Thyroid gland (tissue), 4 donors: Measurements from ENCODE around the gene CAMSAP2. TPM values are rescaled to one million over a fixed set of nuclear protein-coding genes. Genes with fewer than 3 reads are reported as not detected.

Experiments
- DNase-seq, 2 donors: peaks; one replicate each; pipeline ENCODE4 v3.0.0-alpha.2; 2019
- H3K27ac ChIP-seq, 3 donors: fragments of 200-600 bp; sonication (generic); 1 replicate in 2 of 3; 2 replicates in 1 of 3; pipeline ENCODE4 v1.5.1; 2016 to 2019; ENCODE audit warnings: mild to moderate bottlenecking in 1 of 3, moderate library complexity in 1 of 3
- H3K27me3 ChIP-seq: fragments of 200-600 bp; sonication (generic); one replicate; pipeline ENCODE4 v1.5.1; 2019
- H3K36me3 ChIP-seq, 2 donors: fragments of 200-600 bp; sonication (generic); one replicate each; pipeline ENCODE4 v1.5.1; 2016 to 2019
- H3K4me1 ChIP-seq, 2 donors: fragments of 200-600 bp; sonication (generic); one replicate each; pipeline ENCODE4 v1.5.1; 2017 to 2019
- H3K4me3 ChIP-seq, 3 donors: fragments of 200-600 bp; sonication (generic); replicated peaks in 1 of 3; 1 replicate in 2 of 3; 2 replicates in 1 of 3; pipeline ENCODE4 v1.5.1; 2016; ENCODE audit warnings: mild to moderate bottlenecking in 1 of 3
- H3K9me3 ChIP-seq: fragments of 200-600 bp; sonication (generic); one replicate; pipeline ENCODE4 v1.5.1; 2017
- POLR2A ChIP-seq, 2 donors: fragments of 450-650 bp; IDR thresholded peaks; one replicate each; pipeline ENCODE4 v1.6.1; 2017; ENCODE audit warnings: antibody characterized with exemption in 2 of 2, mild to moderate bottlenecking in 2 of 2, moderate library complexity in 1 of 2
- WGBS, 2 donors: methylation state at CpG; one replicate each; pipeline ENCODE4 v1.1.5; 2017; 5-methylcytosine and 5-hydroxymethylcytosine counted together
- intact Hi-C: fragments of 100-400 bp; cut with DNase I; formaldehyde crosslinking; loops from one replicate; pipeline ENCODE4 v1.15.1; 2023
- total RNA-seq, 4 donors: library from RNA; depleted of rRNA; stranded (reverse); fragments of >200 nt; gene quantifications; one replicate each; pipeline ENCODE4 v1.2.3, GENCODE V29; 2016
- TF ChIP-seq, protein P1 (sequence below), 6 experiments: fragments of 200-600 bp in 3 of 6; fragments of 450-650 bp in 3 of 6; sonication (generic) in 3 of 6; IDR thresholded peaks; one replicate each; pipeline ENCODE4 v1.5.1; 2016 to 2019; ENCODE audit warnings: antibody characterized with exemption in 6 of 6, mild to moderate bottlenecking in 2 of 6, inconsistent platforms in 1 of 6, moderate library complexity in 1 of 6

CAMSAP2 gene
- total RNA-seq, 4 donors from 2014 or later: 36.3 to 53.5 (median 41.8) TPM

DNA sequence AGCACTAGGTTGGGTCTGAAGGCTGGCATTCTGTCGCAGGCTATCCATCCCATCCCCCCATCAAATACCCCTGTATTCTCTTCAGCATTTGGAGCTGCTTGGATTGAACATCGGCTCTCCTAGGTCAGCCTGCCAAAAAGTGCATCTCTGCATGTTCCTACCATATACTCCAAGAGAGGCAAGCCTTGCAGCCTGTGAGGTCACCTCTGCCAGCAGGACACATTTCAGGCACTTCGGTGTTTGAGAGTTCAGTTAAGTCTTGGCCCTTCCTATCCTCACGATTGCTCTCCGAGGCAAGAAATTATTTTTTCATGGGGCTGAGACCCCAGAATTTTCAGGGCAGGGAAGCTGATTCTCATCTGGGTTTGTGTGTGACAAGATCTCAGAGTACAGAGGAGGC is 136.7 kb downstream of the CAMSAP2 start:
- Histone ChIP-seq H3K36me3 (no peaks in the 10 kb centered on the region), H3K27me3 (peaks cover 17% of the 10 kb centered on the region), H3K4me1 (peaks cover 0 to 13% of the 10 kb centered on the region in 2 donors), H3K27ac (no peak overlapping the region), H3K9me3 (no peaks in the 10 kb centered on the region), H3K4me3 (no peak overlapping the region)
- no peak for TF ChIP-seq POLR2A (IDR thresholded peaks at IDR 0.05)
- TF ChIP-seq, protein P1, sequence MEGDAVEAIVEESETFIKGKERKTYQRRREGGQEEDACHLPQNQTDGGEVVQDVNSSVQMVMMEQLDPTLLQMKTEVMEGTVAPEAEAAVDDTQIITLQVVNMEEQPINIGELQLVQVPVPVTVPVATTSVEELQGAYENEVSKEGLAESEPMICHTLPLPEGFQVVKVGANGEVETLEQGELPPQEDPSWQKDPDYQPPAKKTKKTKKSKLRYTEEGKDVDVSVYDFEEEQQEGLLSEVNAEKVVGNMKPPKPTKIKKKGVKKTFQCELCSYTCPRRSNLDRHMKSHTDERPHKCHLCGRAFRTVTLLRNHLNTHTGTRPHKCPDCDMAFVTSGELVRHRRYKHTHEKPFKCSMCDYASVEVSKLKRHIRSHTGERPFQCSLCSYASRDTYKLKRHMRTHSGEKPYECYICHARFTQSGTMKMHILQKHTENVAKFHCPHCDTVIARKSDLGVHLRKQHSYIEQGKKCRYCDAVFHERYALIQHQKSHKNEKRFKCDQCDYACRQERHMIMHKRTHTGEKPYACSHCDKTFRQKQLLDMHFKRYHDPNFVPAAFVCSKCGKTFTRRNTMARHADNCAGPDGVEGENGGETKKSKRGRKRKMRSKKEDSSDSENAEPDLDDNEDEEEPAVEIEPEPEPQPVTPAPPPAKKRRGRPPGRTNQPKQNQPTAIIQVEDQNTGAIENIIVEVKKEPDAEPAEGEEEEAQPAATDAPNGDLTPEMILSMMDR (IDR thresholded peaks at IDR 0.05): no peak
- WGBS, 2 donors: 87 to 91% methylated on average over 5 of the region's 5 CpGs
- no peak for DNase-seq
- intact Hi-C loops: no loop called here

DNA sequence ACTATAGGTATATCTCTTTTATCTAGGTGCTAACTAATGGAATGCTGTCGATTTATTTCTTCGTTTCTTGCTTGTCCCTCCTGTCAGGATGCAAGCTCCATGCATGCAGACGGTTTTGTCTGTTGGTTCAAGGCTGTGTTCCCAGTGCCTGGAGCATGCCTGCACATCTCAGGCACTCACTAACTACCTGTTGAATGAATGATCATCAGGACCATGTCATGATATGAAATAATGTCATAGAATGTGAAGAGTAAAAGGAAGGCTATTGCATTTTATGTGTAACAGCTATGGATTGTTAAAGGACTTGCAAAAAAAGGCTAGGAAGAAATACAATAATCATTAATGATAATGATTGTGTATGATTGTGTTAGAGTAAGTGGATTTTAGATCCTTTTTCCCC is 138.3 kb downstream of the CAMSAP2 start:
- 86 to 89% methylated on average over 3 of the region's 3 CpGs for WGBS, 2 donors
- peaks cover 14% of the 10 kb centered on the region for H3K27me3 ChIP-seq
- no peaks in the 10 kb centered on the region for H3K9me3 ChIP-seq
- no peak overlapping the region for H3K4me3 ChIP-seq
- intact Hi-C loops: no loop called here
- H3K27ac ChIP-seq: no peak overlapping the region
- TF ChIP-seq, protein P1 (IDR thresholded peaks at IDR 0.05): no peak
- no peak for TF ChIP-seq POLR2A (IDR thresholded peaks at IDR 0.05)
- no peak for DNase-seq
- no peaks in the 10 kb centered on the region for H3K36me3 ChIP-seq
- H3K4me1 ChIP-seq: peaks cover 0 to 13% of the 10 kb centered on the region in 2 donors

DNA sequence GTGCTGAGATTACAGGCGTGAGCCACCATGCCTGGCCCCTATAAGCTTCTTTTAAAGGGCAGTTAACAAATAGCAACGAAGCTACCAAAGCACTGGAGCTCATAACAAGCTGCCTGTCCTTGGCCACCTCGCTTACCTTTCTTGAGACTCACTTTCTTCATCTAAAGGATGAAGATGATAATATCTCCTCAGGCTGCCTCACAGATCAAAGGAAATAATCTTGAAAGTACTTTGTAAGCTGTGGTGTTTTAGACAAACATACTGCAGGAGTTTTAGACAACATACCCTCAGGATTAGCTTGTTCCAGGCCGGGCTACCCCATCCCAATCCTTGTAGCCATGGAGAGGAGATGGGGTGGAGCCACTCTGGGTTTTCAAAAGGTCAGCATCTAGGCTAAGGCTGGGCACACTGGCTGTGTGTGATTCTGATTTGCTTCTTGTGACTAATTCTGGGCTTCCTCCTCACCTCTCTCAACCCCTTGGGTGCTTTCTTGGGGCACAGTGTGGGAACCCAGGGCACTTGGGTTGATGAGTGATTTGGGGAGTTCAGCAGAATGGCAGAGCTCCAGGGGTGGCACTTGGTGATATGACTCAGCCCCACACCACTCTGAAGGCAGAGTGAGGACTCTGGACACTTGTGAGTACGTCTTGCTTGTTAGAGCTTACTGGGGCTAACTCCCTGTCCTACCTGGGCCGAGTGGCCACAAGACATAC is 139.3 kb downstream of the CAMSAP2 start:
- WGBS, 2 donors: 81 to 87% methylated on average over 6 of the region's 6 CpGs
- TF ChIP-seq, protein P1 (IDR thresholded peaks at IDR 0.05): no peak
- no peak for TF ChIP-seq POLR2A (IDR thresholded peaks at IDR 0.05)

DNA sequence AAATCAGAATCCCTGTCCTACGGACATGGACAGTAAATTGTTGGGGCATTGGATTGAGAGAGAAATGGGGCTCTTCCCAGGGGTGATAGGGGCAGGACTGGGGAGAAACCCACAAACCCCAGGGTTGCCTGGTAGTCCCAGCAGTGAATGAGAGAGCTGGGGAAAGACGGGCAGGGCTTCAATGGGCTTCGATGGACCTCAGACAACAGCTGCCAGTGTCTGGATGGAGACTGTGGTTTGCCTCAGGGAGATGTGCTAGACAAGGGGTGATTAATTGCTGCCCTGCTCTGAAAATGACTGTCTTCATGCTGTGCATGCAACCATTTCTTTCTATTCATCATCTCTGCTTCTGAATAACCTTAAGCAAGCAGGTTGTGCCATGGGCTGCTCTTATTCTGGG is 141.5 kb downstream of the CAMSAP2 start:
- no peak for DNase-seq
- Histone ChIP-seq H3K4me3 (no peak overlapping the region), H3K27ac (no peak overlapping the region), H3K36me3 (no peaks in the 10 kb centered on the region), H3K27me3 (no peaks in the 10 kb centered on the region), H3K4me1 (no peaks in the 10 kb centered on the region), H3K9me3 (no peaks in the 10 kb centered on the region)
- WGBS, 2 donors: 78 to 94% methylated on average over 3 of the region's 3 CpGs
- intact Hi-C loops: no loop called here
- TF ChIP-seq, protein P1 (IDR thresholded peaks at IDR 0.05): no peak
- no peak for TF ChIP-seq POLR2A (IDR thresholded peaks at IDR 0.05)

More for the DNA sequence above, 139.3 kb downstream of the CAMSAP2 start:
- no peaks in the 10 kb centered on the region for H3K36me3 ChIP-seq
- no peak overlapping the region for H3K4me3 ChIP-seq
- no peak overlapping the region for H3K27ac ChIP-seq
- peaks cover 0 to 11% of the 10 kb centered on the region in 2 donors for H3K4me1 ChIP-seq
- no peaks in the 10 kb centered on the region for H3K9me3 ChIP-seq
- no peak for DNase-seq
- H3K27me3 ChIP-seq: peaks cover 8% of the 10 kb centered on the region
- intact Hi-C loops: no loop called here

DNA sequence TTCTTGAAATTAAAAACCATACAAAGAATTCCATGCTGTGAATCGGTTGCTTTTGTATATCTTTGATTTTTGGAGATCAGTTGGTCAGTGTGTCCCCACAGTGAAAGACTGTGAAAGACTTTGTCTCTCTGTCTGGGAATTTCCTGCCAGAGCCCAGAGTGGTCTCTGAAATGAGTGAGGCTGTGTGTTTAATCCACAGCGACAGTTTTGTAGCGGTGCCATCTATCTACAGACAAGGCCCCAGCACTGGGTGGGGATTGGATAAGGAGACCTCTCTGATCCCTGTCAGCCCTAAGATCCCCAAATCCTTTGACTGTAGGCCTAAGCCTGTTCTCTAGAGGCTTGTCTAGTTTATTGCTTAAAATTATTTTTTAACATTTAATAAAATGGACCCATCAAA is 144.4 kb downstream of the CAMSAP2 start:
- no peak overlapping the region for H3K4me3 ChIP-seq

More for the DNA sequence above, 144.4 kb downstream of the CAMSAP2 start:
- no peaks in the 10 kb centered on the region for H3K27me3 ChIP-seq
- intact Hi-C loops: no loop called here
- DNase-seq: no peak
- no peaks in the 10 kb centered on the region for H3K4me1 ChIP-seq
- H3K36me3 ChIP-seq: no peaks in the 10 kb centered on the region
- H3K27ac ChIP-seq: no peak overlapping the region
- TF ChIP-seq, protein P1 (IDR thresholded peaks at IDR 0.05): no peak
- no peaks in the 10 kb centered on the region for H3K9me3 ChIP-seq
- WGBS, 2 donors: 90 to 91% methylated on average over 3 of the region's 3 CpGs
